T-helper 1 cell treated with Interleukin-12 subunit alpha and Interleukin-12 subunit beta and Interleukin-4 antibody, amounts not matched to agents 30 ng/mL and 1 ng/mL, for 36 hours (primary cell): ENCODE results near the gene INSL6. TPM values are rescaled to one million over a fixed set of nuclear protein-coding genes. Genes with fewer than 3 reads are reported as not detected.

Source experiments
- intact Hi-C: fragments of 100-400 bp; cut with micrococcal nuclease; formaldehyde crosslinking; loops from one replicate; pipeline ENCODE4 v1.15.1; 2024
- total RNA-seq: library from RNA; stranded (reverse); gene quantifications from 2 replicates; pipeline ENCODE4 v1.2.3, GENCODE V29; 2022

Gene INSL6
- not detected in 2 replicates for total RNA-seq

- intact Hi-C loops: loop anchor here (5.0 to 10.0 kb wide), 2 partner anchors 152 to 581 kb away; partner anchors contain the start of gene RLN1
Measured at GRCh38 chr9:5185220-5185840, at the start of gene INSL6. Gene INSL6 (minus strand): TSS chr9:5185639. CDS start chr9:5185602, 37 bp downstream.

- intact Hi-C loops: no loop called here
Measured at GRCh38 chr9:5231212-5231611, 45.8 kb upstream of the INSL6 start, which contains the start of gene INSL4. Gene INSL4 (plus strand): TSS chr9:5231419. CDS start chr9:5231524, 105 bp downstream.

GRCh38 chr9:5230554-5230953, 45.1 kb upstream of the INSL6 start:
- intact Hi-C loops: no loop called here

GRCh38 chr9:5205071-5205470, 19.6 kb upstream of the INSL6 start:
- intact Hi-C loops: no loop called here

GRCh38 chr9:5195463-5195862, 10.0 kb upstream of the INSL6 start:
- intact Hi-C loops: no loop called here

- intact Hi-C loops: no loop called here
Measured at GRCh38 chr9:5193345-5193744, 7.9 kb upstream of the INSL6 start.

- intact Hi-C loops: no loop called here
Measured at GRCh38 chr9:5191985-5192384, 6.5 kb upstream of the INSL6 start.

- intact Hi-C loops: loop anchor here (5.0 to 10.0 kb wide), 2 partner anchors 149 to 584 kb away; partner anchors contain the start of gene RLN1
Measured at GRCh38 chr9:5188060-5188984, 2.9 kb upstream of the INSL6 start.

- intact Hi-C loops: loop anchor here (1.0 to 10.0 kb wide), 10 partner anchors 77 to 582 kb away; partner anchors contain the start of genes CD274, PLGRKT and RLN1
Measured at GRCh38 chr9:5186416-5187169, 1.2 kb upstream of the INSL6 start.

- intact Hi-C loops: loop anchor here (5.0 to 10.0 kb wide), 2 partner anchors 153 to 580 kb away; partner anchors contain the start of gene RLN1
Measured at GRCh38 chr9:5184776-5185175, 663 bp downstream of the INSL6 start.

- intact Hi-C loops: loop anchor here (10.0 kb wide), 1 partner anchor 576 kb away; no protein-coding TSS in a partner anchor
Measured at GRCh38 chr9:5180631-5181030, 4.8 kb downstream of the INSL6 start.

- intact Hi-C loops: no loop called here
Measured at GRCh38 chr9:5178126-5178805, 7.2 kb downstream of the INSL6 start.

- intact Hi-C loops: no loop called here
Measured at GRCh38 chr9:5146241-5146640, 39.2 kb downstream of the INSL6 start.

GRCh38 chr9:5144217-5144616, 41.2 kb downstream of the INSL6 start:
- intact Hi-C loops: no loop called here

- intact Hi-C loops: no loop called here
Measured at GRCh38 chr9:5140151-5140550, 45.3 kb downstream of the INSL6 start.

- intact Hi-C loops: no loop called here
Measured at GRCh38 chr9:5122516-5122915, 62.9 kb downstream of the INSL6 start.

- intact Hi-C loops: no loop called here
Measured at GRCh38 chr9:5122116-5122515, 63.3 kb downstream of the INSL6 start.

- intact Hi-C loops: no loop called here
Measured at GRCh38 chr9:5113994-5114748, 71.3 kb downstream of the INSL6 start.
